Mesendoderm (in vitro differentiated cells): Measurements from ENCODE around the gene PIK3R4.
A peak's percentile ranks its signal among the peaks of the same experiment; 100 is the strongest.

Experiments
- DNase-seq: peaks from one replicate; pipeline ENCODE4 v3.0.0; 2013
- H2AK5ac ChIP-seq: 2 replicates; pipeline ENCODE4 v1.6.1; 2013; ENCODE audit warnings: low read length, inconsistent platforms
- H2BK120ac ChIP-seq: 2 replicates; pipeline ENCODE4 v1.6.1; 2013; ENCODE audit warnings: low read depth, mild to moderate bottlenecking, low read length, moderate library complexity, mixed read lengths
- H2BK15ac ChIP-seq: replicated peaks from 2 replicates; pipeline ENCODE4 v1.6.1; 2013; ENCODE audit warnings: low read depth, mild to moderate bottlenecking, moderate library complexity
- H2BK5ac ChIP-seq: 2 replicates; pipeline ENCODE4 v1.6.1; 2013; ENCODE audit warnings: low read length, inconsistent platforms
- H3K18ac ChIP-seq: 2 replicates; pipeline ENCODE4 v1.6.1; 2013; ENCODE audit warnings: mild to moderate bottlenecking, low read length, mixed read lengths
- H3K23ac ChIP-seq: one replicate; pipeline ENCODE4 v1.6.1; 2013; ENCODE audit warnings: low read length
- H3K27ac ChIP-seq: 2 replicates; pipeline ENCODE4 v1.5.1; 2013; ENCODE audit warnings: low read depth, mild to moderate bottlenecking, inconsistent platforms, low read length, moderate library complexity
- H3K27me3 ChIP-seq: 2 replicates; pipeline ENCODE4 v1.6.1; 2013; ENCODE audit warnings: low read length, control low read depth, mild to moderate bottlenecking, inconsistent platforms; ENCODE audit not compliant: insufficient read depth, poor library complexity
- H3K36me3 ChIP-seq: 2 replicates; pipeline ENCODE4 v1.6.1; 2013; ENCODE audit warnings: low read length, inconsistent platforms; ENCODE audit not compliant: control insufficient read depth, insufficient read depth
- H3K4ac ChIP-seq: one replicate; pipeline ENCODE4 v1.6.1; 2013; ENCODE audit warnings: low read depth, mild to moderate bottlenecking, low read length, moderate library complexity
- H3K4me1 ChIP-seq: 2 replicates; pipeline ENCODE4 v1.6.1; 2013; ENCODE audit warnings: low read depth, low read length, inconsistent platforms; ENCODE audit not compliant: control insufficient read depth
- H3K4me2 ChIP-seq: 2 replicates; pipeline ENCODE4 v1.6.1; 2013; ENCODE audit warnings: low read length
- H3K4me3 ChIP-seq: 2 replicates; pipeline ENCODE4 v1.5.1; 2013; ENCODE audit warnings: mild to moderate bottlenecking, low read length
- H3K56ac ChIP-seq: one replicate; pipeline ENCODE4 v1.6.1; 2013; ENCODE audit warnings: low read length
- H3K79me1 ChIP-seq: 2 replicates; pipeline ENCODE4 v1.6.1; 2013; ENCODE audit warnings: low read length, inconsistent platforms
- H3K79me2 ChIP-seq: 2 replicates; pipeline ENCODE4 v1.6.1; 2013; ENCODE audit warnings: mild to moderate bottlenecking, low read length; ENCODE audit not compliant: control insufficient read depth, insufficient read depth
- H3K9ac ChIP-seq: 2 replicates; pipeline ENCODE4 v1.6.1; 2013; ENCODE audit warnings: low read length, inconsistent platforms
- H4K5ac ChIP-seq: one replicate; pipeline ENCODE4 v1.6.1; 2013; ENCODE audit warnings: low read length
- H4K8ac ChIP-seq: one replicate; pipeline ENCODE4 v1.6.1; 2013; ENCODE audit warnings: low read depth, mild to moderate bottlenecking, control low read depth, low read length, moderate library complexity
- WGBS: extraction: QIAGEN DNeasy Blood & Tissue Kit; methylation state at CpG from one replicate; pipeline ENCODE4 v1.1.7; 2013; ENCODE audit warnings: low lambda C conversion rate, missing lambda C conversion rate; ENCODE audit not compliant: insufficient coverage; ENCODE audit errors: extremely low coverage; 5-methylcytosine and 5-hydroxymethylcytosine counted together

PIK3R4 gene

GRCh38 chr3:130688015-130688688 lies 58.5 kb downstream of the PIK3R4 start:
- Histone ChIP-seq H2BK120ac (no peak overlapping the region), H3K79me1 (no peaks in the 10 kb centered on the region), H3K27ac (no peak overlapping the region), H4K5ac (no peak overlapping the region), H3K27me3 (no peaks in the 10 kb centered on the region), H3K18ac (no peak overlapping the region), H2BK5ac (no peak overlapping the region), H3K79me2 (no peaks in the 10 kb centered on the region), H3K9ac (no peak overlapping the region), H2BK15ac (no peak overlapping the region), H4K8ac (no peak overlapping the region), H3K4me1 (no peaks in the 10 kb centered on the region), H3K36me3 (peaks cover 2% of the 10 kb centered on the region), H2AK5ac (no peak overlapping the region), H3K4ac (no peak overlapping the region), H3K4me2 (no peak overlapping the region), H3K56ac (no peak overlapping the region), H3K4me3 (no peak overlapping the region), H3K23ac (no peak overlapping the region)
- no CpG with 5 or more reads among the region's 4 CpGs for WGBS
- DNase-seq, result no peak

GRCh38 chr3:130687327-130687726 lies 59.3 kb downstream of the PIK3R4 start:
- H3K79me1 ChIP-seq, result no peaks in the 10 kb centered on the region
- no peak overlapping the region for H3K23ac ChIP-seq
- no peak overlapping the region for H4K5ac ChIP-seq
- H3K4me3 ChIP-seq, result no peak overlapping the region
- H3K9ac ChIP-seq, result no peak overlapping the region
- no peak for DNase-seq
- H3K4me2 ChIP-seq, result no peak overlapping the region
- H2BK120ac ChIP-seq, result no peak overlapping the region
- H2AK5ac ChIP-seq, result no peak overlapping the region
- H4K8ac ChIP-seq, result no peak overlapping the region
- no peak overlapping the region for H3K4ac ChIP-seq
- no peak overlapping the region for H2BK5ac ChIP-seq
- H3K4me1 ChIP-seq, result no peaks in the 10 kb centered on the region
- no peak overlapping the region for H2BK15ac ChIP-seq
- no peak overlapping the region for H3K18ac ChIP-seq
- H3K27me3 ChIP-seq, result no peaks in the 10 kb centered on the region
- H3K56ac ChIP-seq, result no peak overlapping the region
- H3K79me2 ChIP-seq, result no peaks in the 10 kb centered on the region
- peaks cover 3% of the 10 kb centered on the region for H3K36me3 ChIP-seq
- no peak overlapping the region for H3K27ac ChIP-seq

- no peak overlapping the region for H4K8ac ChIP-seq
- H3K4me1 ChIP-seq, result no peaks in the 10 kb centered on the region
- no peak overlapping the region for H3K4ac ChIP-seq
- no peak overlapping the region for H2AK5ac ChIP-seq
- H4K5ac ChIP-seq, result no peak overlapping the region
- H3K4me2 ChIP-seq, result no peak overlapping the region
- no peaks in the 10 kb centered on the region for H3K27me3 ChIP-seq
- H3K27ac ChIP-seq, result no peak overlapping the region
- H3K18ac ChIP-seq, result no peak overlapping the region
- no peak overlapping the region for H2BK120ac ChIP-seq
- H3K79me1 ChIP-seq, result no peaks in the 10 kb centered on the region
- WGBS, result no CpG with 5 or more reads among the region's 1 CpG
- no peaks in the 10 kb centered on the region for H3K79me2 ChIP-seq
- H2BK5ac ChIP-seq, result no peak overlapping the region
- no peak for DNase-seq
- no peak overlapping the region for H3K9ac ChIP-seq
- no peak overlapping the region for H3K56ac ChIP-seq
- H3K4me3 ChIP-seq, result no peak overlapping the region
- H3K36me3 ChIP-seq, result peaks cover 3% of the 10 kb centered on the region
- no peak overlapping the region for H3K23ac ChIP-seq
- no peak overlapping the region for H2BK15ac ChIP-seq
Observed at GRCh38 chr3:130686833-130687232, 59.8 kb downstream of the PIK3R4 start.

- Histone ChIP-seq H3K36me3 (peaks cover 3% of the 10 kb centered on the region), H2BK15ac (no peak overlapping the region), H3K18ac (no peak overlapping the region), H2BK120ac (no peak overlapping the region), H3K4me1 (no peaks in the 10 kb centered on the region), H3K27ac (no peak overlapping the region), H3K79me2 (no peaks in the 10 kb centered on the region), H2AK5ac (no peak overlapping the region), H4K8ac (no peak overlapping the region), H3K4me3 (no peak overlapping the region), H3K23ac (no peak overlapping the region), H3K4ac (no peak overlapping the region), H3K27me3 (no peaks in the 10 kb centered on the region), H4K5ac (no peak overlapping the region), H3K79me1 (no peaks in the 10 kb centered on the region), H3K4me2 (no peak overlapping the region), H3K56ac (no peak overlapping the region), H2BK5ac (no peak overlapping the region), H3K9ac (no peak overlapping the region)
- WGBS, result no CpG with 5 or more reads among the region's 2 CpGs
- DNase-seq, result no peak
Observed at GRCh38 chr3:130682131-130682530, 64.5 kb downstream of the PIK3R4 start.

- Histone ChIP-seq H2AK5ac (no peak overlapping the region), H3K18ac (no peak overlapping the region), H2BK15ac (no peak overlapping the region), H2BK120ac (no peak overlapping the region), H3K27ac (no peak overlapping the region), H3K23ac (no peak overlapping the region), H3K56ac (no peak overlapping the region), H2BK5ac (no peak overlapping the region), H3K79me1 (no peaks in the 10 kb centered on the region), H4K8ac (no peak overlapping the region), H4K5ac (no peak overlapping the region), H3K4me1 (no peaks in the 10 kb centered on the region), H3K4me3 (no peak overlapping the region), H3K79me2 (no peaks in the 10 kb centered on the region), H3K9ac (no peak overlapping the region), H3K4ac (no peak overlapping the region), H3K36me3 (peaks cover 3% of the 10 kb centered on the region), H3K4me2 (no peak overlapping the region), H3K27me3 (no peaks in the 10 kb centered on the region)
- no CpG with 5 or more reads among the region's 7 CpGs for WGBS
- DNase-seq, result peak; percentile 59
Observed at GRCh38 chr3:130679218-130679617, 67.4 kb downstream of the PIK3R4 start.

GRCh38 chr3:130677343-130677742 lies 69.3 kb downstream of the PIK3R4 start:
- Histone ChIP-seq H3K27ac (no peak overlapping the region), H3K9ac (no peak overlapping the region), H2AK5ac (no peak overlapping the region), H3K79me1 (no peaks in the 10 kb centered on the region), H3K56ac (no peak overlapping the region), H3K36me3 (no peaks in the 10 kb centered on the region), H3K4me1 (no peaks in the 10 kb centered on the region), H3K18ac (no peak overlapping the region), H4K8ac (no peak overlapping the region), H3K4me2 (no peak overlapping the region), H3K79me2 (no peaks in the 10 kb centered on the region), H4K5ac (no peak overlapping the region), H3K4me3 (no peak overlapping the region), H2BK5ac (no peak overlapping the region), H2BK15ac (no peak overlapping the region), H3K23ac (no peak overlapping the region), H3K27me3 (no peaks in the 10 kb centered on the region), H2BK120ac (no peak overlapping the region), H3K4ac (no peak overlapping the region)
- no CpG with 5 or more reads among the region's 1 CpG for WGBS
- no peak for DNase-seq
